ENCODE data around the gene ZNF516.
"Not testable (repeated sequence)": the region's sequence is repeated elsewhere in the genome, so short reads cannot be mapped to it uniquely, and the experiment has no call there.

ZNF516 gene

GRCh38 chr18:76490670-76491472, 4.2 kb downstream of the ZNF516 start:
- DNase-seq (ENCODE audit: low spot score), result no peak

GRCh38 chr18:76490033-76490432, 5.0 kb downstream of the ZNF516 start:
- DNase-seq (ENCODE audit: low spot score), result no peak

GRCh38 chr18:76489081-76489480, 6.0 kb downstream of the ZNF516 start:
- DNase-seq (ENCODE audit: low spot score), result no peak

GRCh38 chr18:76488190-76488589, 6.9 kb downstream of the ZNF516 start:
- DNase-seq (ENCODE audit: low spot score), result no peak

GRCh38 chr18:76487782-76488181, 7.3 kb downstream of the ZNF516 start:
- DNase-seq (ENCODE audit: low spot score), result peak; percentile 67

- DNase-seq (ENCODE audit: low spot score), result no peak
Measured at GRCh38 chr18:76487070-76487469, 8.0 kb downstream of the ZNF516 start.

GRCh38 chr18:76486574-76486973, 8.5 kb downstream of the ZNF516 start:
- DNase-seq (ENCODE audit: low spot score), result no peak

GRCh38 chr18:76486038-76486437, 9.0 kb downstream of the ZNF516 start:
- no peak for DNase-seq (ENCODE audit: low spot score)

GRCh38 chr18:76484749-76485387, 10.2 kb downstream of the ZNF516 start:
- DNase-seq (ENCODE audit: low spot score), result no peak

- no peak for DNase-seq (ENCODE audit: low spot score)
Measured at GRCh38 chr18:76483780-76484179, 11.3 kb downstream of the ZNF516 start.

- no peak for DNase-seq (ENCODE audit: low spot score)
Measured at GRCh38 chr18:76482971-76483691, 11.9 kb downstream of the ZNF516 start.

- no peak for DNase-seq (ENCODE audit: low spot score)
Measured at GRCh38 chr18:76482267-76482666, 12.8 kb downstream of the ZNF516 start.

GRCh38 chr18:76480913-76481312, 14.1 kb downstream of the ZNF516 start:
- DNase-seq (ENCODE audit: low spot score), result no peak

- no peak for DNase-seq (ENCODE audit: low spot score)
Measured at GRCh38 chr18:76479351-76480238, 15.4 kb downstream of the ZNF516 start.

- no peak for DNase-seq (ENCODE audit: low spot score)
Measured at GRCh38 chr18:76476665-76477561, 18.1 kb downstream of the ZNF516 start.

- DNase-seq (ENCODE audit: low spot score), result no peak
Measured at GRCh38 chr18:76475450-76476194, 19.4 kb downstream of the ZNF516 start.

- DNase-seq (ENCODE audit: low spot score), result no peak
Measured at GRCh38 chr18:76474824-76475223, 20.2 kb downstream of the ZNF516 start.

- DNase-seq (ENCODE audit: low spot score), result not testable (repeated sequence)
Measured at GRCh38 chr18:76473521-76473920, 21.5 kb downstream of the ZNF516 start.

- no peak for DNase-seq (ENCODE audit: low spot score)
Measured at GRCh38 chr18:76472829-76473228, 22.2 kb downstream of the ZNF516 start.

- DNase-seq (ENCODE audit: low spot score), result no peak
Measured at GRCh38 chr18:76471593-76471992, 23.4 kb downstream of the ZNF516 start.

Measured in D341Med (cell line).